AG04450 (cell line): Measurements from ENCODE around the gene TRIM8. TPM values are rescaled to one million over a fixed set of nuclear protein-coding genes. Genes with fewer than 3 reads are reported as not detected.

Source experiments
- CTCF ChIA-PET: fragments of 300-600, 350-600 bp; formaldehyde crosslinking; extraction: SDS; loops from one replicate; lab custom pipeline; 2022; ENCODE audit warnings: antibody characterized with exemption, inconsistent platforms; lab: Charles Lee
- POLR2A ChIA-PET: fragments of 350-600 bp; formaldehyde crosslinking; extraction: SDS; loops from one replicate; lab custom pipeline; 2021; ENCODE audit warnings: antibody characterized with exemption, inconsistent platforms; lab: Yijun Ruan, JAX
- DNase-seq: peaks from one replicate; pipeline ENCODE4 v3.0.0-alpha.2; 2011; ENCODE audit warnings: low read depth, low spot score
- H3K27ac ChIP-seq: one replicate; pipeline ENCODE4 v1.5.1; 2012; ENCODE audit warnings: low read depth, low read length, control low read depth
- H3K27me3 ChIP-seq: one replicate; pipeline ENCODE4 v1.6.0; 2012; ENCODE audit warnings: low read length; ENCODE audit not compliant: control insufficient read depth, insufficient read depth
- H3K4me3 ChIP-seq: 2 replicates; pipeline ENCODE4 v1.5.1; 2011; ENCODE audit warnings: mild to moderate bottlenecking, low read depth, low read length, control low read depth
- H3K9me3 ChIP-seq: 2 replicates; pipeline ENCODE4 v1.5.1; 2012; ENCODE audit warnings: low read length; ENCODE audit not compliant: control insufficient read depth, insufficient read depth
- polyA plus RNA-seq: library from polyadenylated mRNA; depleted of rRNA; stranded (reverse); fragments of >200 nt; gene quantifications from 2 replicates; pipeline ENCODE4 v1.2.3, GENCODE V29; 2011
- TF ChIP-seq, protein P1 (sequence below): IDR thresholded peaks from 2 replicates; pipeline ENCODE4 v1.5.1; 2011; ENCODE audit warnings: low read depth, low read length, control low read depth, inconsistent platforms

Gene TRIM8
- polyA plus RNA-seq, 1 experiment = 66.8 TPM

DNA sequence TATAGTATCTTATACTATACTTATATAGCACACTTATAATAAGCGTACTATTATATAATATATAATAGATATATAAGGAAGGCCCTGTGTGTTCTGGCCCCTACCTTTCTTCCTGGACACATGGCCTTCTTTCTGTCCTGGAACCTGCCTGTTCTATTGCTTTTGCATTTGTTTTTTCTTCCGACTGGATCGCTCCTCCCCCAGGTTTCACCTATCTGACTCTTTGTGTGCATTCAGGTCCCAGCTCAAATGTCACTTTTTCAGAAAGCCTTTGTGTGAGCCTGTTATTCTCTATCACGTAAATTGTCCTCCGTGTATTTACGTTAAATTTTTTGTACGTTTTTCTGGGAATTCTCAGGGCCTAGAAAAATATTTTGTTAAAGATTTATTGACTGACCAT is 2.9 kb upstream of the TRIM8 start:
- DNase-seq = no peak
- Histone ChIP-seq H3K27ac (no peak overlapping the region), H3K4me3 (peak overlapping the region; percentile 69), H3K27me3 (no peaks in the 10 kb centered on the region), H3K9me3 (no peaks in the 10 kb centered on the region; the same call in 1 of the 2 replicates)
- POLR2A ChIA-PET = interaction anchor here (0.6 to 1.9 kb wide), 9 partner anchors 9 to 96 kb away, joined by 3 to 14 read pairs (median 7); partner anchors contain the start of genes ARL3 and SFXN2
- CTCF ChIA-PET = interaction anchor here (0.6 kb wide), 1 partner anchor 137 kb away, joined by 3 read pairs; the partner anchor contains the start of gene SUFU
- TF ChIP-seq, protein P1, sequence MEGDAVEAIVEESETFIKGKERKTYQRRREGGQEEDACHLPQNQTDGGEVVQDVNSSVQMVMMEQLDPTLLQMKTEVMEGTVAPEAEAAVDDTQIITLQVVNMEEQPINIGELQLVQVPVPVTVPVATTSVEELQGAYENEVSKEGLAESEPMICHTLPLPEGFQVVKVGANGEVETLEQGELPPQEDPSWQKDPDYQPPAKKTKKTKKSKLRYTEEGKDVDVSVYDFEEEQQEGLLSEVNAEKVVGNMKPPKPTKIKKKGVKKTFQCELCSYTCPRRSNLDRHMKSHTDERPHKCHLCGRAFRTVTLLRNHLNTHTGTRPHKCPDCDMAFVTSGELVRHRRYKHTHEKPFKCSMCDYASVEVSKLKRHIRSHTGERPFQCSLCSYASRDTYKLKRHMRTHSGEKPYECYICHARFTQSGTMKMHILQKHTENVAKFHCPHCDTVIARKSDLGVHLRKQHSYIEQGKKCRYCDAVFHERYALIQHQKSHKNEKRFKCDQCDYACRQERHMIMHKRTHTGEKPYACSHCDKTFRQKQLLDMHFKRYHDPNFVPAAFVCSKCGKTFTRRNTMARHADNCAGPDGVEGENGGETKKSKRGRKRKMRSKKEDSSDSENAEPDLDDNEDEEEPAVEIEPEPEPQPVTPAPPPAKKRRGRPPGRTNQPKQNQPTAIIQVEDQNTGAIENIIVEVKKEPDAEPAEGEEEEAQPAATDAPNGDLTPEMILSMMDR = no peak

DNA sequence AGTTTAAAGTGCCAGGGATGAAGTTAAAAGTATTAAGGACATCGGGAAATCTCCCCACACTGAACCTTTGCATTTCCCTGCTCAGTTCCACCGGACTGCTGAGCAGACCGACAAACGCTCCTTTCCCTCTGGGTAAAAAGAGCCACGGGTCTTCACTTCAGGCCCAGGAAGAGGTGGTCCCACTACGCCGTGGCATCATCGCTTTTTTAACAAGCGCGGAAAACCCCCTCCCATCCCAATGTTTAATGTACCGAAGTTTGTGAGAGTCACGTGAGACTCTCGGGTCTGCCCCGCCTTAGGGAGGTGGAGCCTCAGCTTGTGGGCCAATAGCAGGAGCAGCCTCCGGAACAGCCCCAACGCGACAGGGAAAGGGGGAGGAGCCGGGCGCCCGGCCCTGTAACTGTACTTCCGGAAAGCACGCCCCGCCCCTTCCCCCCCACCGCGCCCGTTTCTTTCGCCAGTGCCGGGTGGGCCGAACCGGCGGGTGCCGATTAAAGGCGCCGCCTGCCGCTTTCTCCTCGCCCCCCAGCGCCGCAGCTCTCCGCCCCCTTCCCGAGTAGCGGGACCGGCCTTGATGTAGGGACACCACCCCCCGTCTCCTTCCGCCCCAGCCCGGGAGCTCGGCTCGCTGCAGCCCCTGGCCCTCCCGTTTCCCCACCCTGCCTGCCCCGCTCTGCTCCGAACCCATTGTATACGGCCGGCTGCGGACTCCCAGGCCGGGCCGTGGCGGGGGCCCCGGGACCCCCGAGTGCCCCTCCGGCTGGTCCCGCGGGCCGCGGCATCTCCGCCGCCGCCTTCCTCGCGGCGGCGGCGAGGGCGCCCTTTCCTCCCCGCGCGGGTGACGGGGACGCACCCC is 2.2 kb upstream of the TRIM8 start:
- no peaks in the 10 kb centered on the region for H3K27me3 ChIP-seq
- peak; percentile 94 for DNase-seq
- ChIA-PET POLR2A (interaction anchor here (0.6 to 1.9 kb wide), 11 partner anchors 10 to 95 kb away, joined by 3 to 14 read pairs (median 7); partner anchors contain the start of genes ARL3 and SFXN2), CTCF (interaction anchor here (0.6 kb wide), 1 partner anchor 138 kb away, joined by 3 read pairs; the partner anchor contains the start of gene SUFU)
- peak overlapping the region; percentile 77 for H3K27ac ChIP-seq
- H3K4me3 ChIP-seq = peak overlapping the region; percentile 74
- TF ChIP-seq, protein P1 = no peak
- H3K9me3 ChIP-seq = no peaks in the 10 kb centered on the region; the same call in 1 of the 2 replicates

DNA sequence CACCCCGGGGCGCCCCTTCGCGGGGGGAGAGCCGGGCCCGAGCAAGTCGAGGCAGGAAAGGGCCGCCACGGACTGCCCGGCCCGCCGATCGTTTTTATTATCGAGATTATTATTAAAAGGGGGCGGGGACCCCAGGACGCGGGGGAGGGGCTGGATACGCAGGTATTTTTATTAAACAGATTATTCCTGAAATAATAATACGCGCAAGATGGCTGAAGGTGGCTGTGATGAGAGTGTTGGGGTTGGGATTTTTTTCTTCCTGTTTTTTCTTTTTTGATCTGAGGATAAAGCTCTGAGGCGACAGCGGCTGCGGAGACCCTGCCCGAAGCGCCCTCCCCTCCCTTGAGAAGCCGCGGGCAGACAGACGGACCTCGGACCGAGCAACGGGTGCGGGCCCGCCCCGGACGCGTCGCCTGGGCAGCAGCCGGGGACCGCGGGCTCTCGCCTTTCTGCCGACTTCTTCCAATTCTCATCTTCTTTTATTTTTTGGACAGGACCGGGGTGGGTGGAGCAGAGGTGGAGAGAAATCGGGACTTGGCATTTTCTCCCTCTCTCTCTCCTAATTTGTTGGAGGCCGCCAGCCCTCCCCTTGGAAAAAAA is 1.4 kb upstream of the TRIM8 start:
- no peak for DNase-seq
- TF ChIP-seq, protein P1 = no peak
- CTCF ChIA-PET = no interaction called here
- peak overlapping the region; percentile 73 for H3K27ac ChIP-seq
- peak overlapping the region; percentile 74 for H3K4me3 ChIP-seq
- H3K27me3 ChIP-seq = no peaks in the 10 kb centered on the region
- no peaks in the 10 kb centered on the region; the same call in 1 of the 2 replicates for H3K9me3 ChIP-seq
- POLR2A ChIA-PET = interaction anchor here (0.9 to 1.9 kb wide), 3 partner anchors 10 to 18 kb away, joined by 5 to 14 read pairs (median 7); no protein-coding TSS in a partner anchor

DNA sequence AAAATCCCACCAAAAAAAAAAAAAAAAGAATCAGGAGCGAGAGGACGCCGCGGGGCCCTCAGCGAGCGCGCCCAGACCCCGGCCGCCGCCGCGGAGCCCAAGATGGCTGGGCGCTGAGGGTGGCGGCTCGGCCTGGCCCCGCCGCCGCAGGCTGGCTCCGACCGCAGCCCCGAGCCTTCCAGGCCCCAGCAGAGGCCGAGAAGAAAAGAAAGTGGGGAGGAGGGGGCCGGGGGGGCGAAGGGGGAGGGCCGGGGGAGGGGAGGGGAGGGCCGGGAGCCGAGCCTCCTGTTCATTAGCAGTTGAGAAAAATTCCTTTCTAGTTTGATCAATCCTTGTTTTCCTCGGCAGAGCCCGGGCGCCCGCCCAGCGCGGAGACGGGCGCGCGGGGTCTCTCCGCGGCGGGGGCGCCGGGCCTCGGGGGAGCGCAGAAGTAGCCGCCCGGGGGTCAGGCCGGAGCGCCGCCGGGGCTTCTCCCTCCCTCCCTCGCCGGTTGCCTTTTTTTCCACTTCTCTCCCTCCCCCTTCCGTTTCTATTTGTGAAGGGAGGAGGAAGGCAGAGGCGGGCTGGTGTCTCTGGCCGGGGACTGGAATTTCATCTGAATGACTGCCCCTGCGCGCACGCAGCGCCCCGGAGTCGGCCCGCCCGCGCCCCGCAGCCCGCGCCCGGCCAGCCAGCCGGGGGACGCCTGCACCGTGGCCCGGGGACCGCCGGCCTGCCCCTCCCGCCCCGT is 778 bp upstream of the TRIM8 start:
- no peak for DNase-seq
- POLR2A ChIA-PET = interaction anchor here (0.7 to 1.8 kb wide), 3 partner anchors 14 to 71 kb away, joined by 3 to 11 read pairs (median 3); partner anchors contain the start of genes ARL3 and SFXN2
- TF ChIP-seq, protein P1 = no peak
- Histone ChIP-seq H3K27me3 (no peaks in the 10 kb centered on the region), H3K9me3 (no peaks in the 10 kb centered on the region; the same call in 1 of the 2 replicates), H3K27ac (peak overlapping the region; percentile 73), H3K4me3 (peak overlapping the region; percentile 74)
- CTCF ChIA-PET = interaction anchor here (1.0 kb wide), 1 partner anchor 32 kb away, joined by 6 read pairs; no protein-coding TSS in a partner anchor
